ENCODE data around the gene THSD4.

Gene THSD4

DNA sequence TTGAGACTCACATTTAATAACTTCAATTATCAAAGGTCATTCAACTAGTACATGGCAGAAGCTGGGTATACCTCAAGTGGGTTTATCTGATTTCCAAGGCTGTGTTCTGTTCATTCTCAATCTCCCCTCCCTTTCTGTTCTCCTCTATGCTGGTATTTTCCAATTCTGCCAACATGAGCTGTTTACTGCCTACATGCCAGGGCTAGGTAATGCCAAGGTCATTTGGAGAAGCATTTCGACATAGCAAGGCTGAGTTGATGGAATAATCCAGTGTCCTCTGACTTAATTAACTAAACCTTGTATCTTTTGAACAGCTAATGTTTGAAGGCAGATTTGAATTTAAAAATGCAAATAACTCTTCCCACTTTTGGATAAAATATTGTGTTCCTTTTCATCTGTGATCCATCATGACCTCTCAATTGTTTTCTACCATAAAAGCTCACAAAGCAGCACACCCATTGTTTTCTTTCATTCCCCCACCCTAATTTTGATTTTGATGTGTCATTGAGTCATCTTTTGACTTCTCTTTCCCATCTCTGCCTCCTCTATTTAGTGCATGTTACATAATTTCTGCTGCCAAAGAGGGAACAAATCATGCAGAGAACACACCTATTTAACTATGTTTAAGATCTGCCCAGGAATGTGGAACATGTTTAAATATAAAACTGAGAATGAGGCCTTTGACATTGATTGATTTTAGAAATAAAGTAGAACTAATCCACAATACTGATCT, 386.2 kb downstream of the THSD4 start:
- DNase-seq (ENCODE audit: low spot score), result no peak

DNA sequence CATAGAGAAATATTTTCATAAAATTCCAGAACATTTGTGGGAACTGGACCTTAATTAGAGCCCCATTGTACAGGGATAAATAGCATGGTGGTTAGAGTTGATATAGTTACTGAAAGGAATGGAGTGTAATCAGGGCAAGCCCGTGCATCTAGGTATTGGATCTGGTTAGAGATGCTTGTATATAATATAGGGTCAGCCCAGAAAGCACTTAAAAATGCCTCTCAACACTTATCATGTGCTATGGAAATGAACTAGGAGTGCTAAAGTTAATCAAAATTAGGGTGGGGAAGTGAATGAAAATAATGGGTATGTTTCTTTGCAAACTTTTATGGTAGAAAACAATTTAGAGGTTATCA, 386.8 kb downstream of the THSD4 start:
- no peak for DNase-seq (ENCODE audit: low spot score)

DNA sequence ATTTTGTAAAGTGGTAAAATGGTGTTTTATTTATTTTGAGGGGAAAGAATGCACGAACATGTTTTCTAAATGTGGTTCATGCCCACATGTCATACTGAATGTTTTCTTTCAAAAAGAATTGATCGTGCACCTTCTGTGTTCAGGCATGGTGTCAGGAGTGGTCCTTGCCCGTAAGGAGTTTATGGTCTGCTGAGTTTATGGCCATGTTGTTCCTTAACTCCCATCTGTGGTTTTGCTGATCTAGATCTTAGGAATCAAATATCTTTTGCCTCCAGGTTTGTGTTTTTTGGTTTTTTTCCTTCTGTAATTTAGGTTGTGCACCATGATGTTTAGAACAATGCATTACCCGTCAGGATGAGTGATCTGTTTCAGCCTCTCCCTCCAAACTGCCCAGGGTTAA, 390.7 kb downstream of the THSD4 start:
- no peak for DNase-seq (ENCODE audit: low spot score)

DNA sequence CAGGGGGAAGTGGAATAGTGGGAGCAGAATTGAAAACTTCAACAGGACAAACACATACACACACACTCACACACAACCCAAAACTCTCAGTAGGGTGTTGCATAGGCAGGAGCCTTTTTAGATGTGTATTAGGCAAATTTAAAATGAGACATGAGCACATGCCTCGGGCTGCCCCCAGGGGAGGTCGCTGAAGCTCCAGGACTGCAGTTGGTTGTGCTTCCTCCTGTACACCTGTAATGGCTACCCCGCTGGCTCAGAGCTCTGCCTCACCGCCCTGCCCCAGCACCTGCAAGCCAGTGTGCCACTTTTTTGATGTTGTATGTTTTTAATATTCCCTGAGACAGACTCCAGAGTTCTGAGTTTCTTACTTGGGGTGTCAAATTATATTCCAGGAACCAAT, 391.7 kb downstream of the THSD4 start:
- DNase-seq (ENCODE audit: low spot score), result no peak

DNA sequence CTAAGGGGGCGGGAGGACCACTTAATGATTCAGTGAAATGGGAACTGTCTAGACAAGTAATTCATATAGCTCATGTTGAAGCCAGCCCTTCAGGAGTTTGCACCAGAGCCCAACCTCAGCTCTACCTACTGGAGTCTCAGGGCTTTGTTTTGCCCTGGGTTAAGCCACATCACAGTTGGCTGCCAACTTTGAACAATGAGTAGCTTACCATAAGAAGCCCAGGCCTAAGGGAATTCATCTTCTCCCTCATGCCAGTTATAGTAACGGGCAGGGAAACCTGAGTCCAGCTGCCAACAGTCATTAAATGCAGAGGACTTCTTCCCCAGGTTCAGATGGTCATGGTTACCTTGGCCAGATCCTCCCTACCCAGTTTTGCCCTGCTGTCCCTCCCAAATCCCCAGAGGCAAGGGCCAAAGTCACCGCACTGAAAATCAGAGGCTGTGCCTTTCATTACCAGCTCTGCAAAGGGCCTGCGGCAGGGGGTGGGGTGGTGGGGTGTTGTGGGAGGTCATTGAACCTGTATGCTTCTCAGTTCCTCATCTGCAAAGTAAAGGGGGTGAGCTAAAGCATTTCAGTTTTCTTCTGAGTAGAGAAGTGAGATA, 392.9 kb downstream of the THSD4 start:
- no peak for DNase-seq (ENCODE audit: low spot score)

DNA sequence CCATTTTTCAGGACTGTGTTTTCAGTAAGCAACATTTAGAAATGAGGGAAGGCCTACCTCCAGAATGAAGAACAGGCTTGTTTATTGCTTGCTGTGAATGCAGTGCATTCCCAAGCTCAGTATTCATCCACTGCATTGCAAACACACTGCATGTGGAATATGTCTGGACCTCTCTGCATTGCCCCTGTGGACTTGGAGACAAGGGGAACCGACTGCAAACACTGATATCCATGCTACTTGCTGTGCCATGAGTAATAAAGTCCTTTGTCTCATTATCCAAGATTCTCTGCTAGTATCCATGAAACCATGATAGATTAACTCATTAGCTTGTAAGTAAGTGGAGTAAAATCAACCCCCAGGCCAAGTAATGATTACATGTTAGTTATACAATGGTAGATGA, 393.9 kb downstream of the THSD4 start:
- no peak for DNase-seq (ENCODE audit: low spot score)

DNA sequence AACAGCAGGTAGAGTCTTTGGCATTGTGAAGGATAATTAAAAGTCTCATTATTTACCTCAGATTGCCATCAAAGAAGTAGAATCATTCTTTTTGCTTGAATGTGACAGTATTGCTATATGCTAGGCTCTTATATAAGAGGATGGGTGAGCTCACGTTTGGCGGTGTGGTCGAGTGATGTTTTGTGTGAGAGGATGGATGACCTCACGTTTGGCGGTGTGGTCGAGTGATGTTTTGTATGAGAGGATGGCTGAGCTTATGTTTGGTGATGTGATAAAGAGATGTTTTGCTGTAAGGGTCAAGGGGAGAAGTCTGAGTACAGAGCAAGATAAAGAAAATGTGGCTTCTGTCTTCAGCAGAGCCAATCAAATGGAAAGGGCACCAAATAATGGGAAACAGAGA, 395.5 kb downstream of the THSD4 start:
- DNase-seq (ENCODE audit: low spot score), result no peak

DNA sequence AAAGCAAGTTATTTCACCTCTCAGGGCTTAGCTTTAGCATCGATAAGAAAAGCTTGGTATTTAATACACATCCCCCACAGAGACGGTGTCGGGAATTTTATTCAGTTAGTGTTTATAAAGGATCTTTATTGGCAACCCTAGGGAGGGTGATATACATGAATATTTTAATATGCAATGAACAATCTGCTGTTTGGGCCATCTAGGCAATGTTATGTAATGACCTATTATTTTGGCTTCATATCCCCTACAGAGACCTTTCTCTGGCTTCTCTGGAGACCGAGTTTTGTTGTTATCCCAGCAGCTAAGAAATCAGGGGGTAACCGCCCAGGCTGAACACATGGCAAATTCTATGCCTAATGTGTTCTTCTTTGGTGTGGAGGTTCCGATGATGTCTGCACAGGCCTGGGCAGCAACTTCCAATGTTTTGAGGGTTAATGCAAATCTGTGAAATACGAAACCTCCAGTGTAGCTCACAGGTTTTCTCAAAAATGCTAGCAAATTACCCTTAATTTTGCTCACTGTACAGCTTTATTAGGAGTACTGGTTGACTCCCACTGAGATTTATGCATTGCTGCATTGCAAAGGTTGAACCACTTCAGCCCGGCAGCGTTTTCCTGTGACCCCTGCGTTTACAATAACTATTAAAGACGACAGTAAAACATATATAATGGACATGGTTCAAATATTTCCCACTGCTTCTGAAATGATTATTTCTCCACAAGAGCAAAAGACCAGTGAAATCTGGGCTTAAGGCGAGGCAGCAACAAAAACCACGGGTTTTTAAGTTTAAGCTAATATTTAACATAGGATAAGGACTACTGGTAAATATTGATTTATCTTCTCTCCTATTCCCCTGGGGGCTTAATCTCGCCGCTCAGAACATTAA, 396.8 kb downstream of the THSD4 start:
- DNase-seq (ENCODE audit: low spot score), result peak; percentile 12

DNA sequence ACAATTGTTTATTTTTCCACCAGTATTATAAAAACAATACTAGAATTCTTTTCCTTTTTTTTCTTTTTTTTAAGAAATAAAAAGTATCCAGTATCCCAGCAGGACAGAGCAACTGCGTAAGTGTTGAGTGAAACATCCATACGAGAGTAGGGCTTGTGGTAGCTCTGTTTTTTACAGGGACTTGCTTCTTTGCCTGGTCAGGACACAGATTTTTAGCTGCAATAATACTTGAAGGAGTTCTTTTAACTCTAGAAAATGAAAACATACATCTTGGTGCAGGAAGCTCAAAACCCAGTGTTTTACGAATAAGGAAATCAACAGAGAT, 397.4 kb downstream of the THSD4 start:
- no peak for DNase-seq (ENCODE audit: low spot score)

DNA sequence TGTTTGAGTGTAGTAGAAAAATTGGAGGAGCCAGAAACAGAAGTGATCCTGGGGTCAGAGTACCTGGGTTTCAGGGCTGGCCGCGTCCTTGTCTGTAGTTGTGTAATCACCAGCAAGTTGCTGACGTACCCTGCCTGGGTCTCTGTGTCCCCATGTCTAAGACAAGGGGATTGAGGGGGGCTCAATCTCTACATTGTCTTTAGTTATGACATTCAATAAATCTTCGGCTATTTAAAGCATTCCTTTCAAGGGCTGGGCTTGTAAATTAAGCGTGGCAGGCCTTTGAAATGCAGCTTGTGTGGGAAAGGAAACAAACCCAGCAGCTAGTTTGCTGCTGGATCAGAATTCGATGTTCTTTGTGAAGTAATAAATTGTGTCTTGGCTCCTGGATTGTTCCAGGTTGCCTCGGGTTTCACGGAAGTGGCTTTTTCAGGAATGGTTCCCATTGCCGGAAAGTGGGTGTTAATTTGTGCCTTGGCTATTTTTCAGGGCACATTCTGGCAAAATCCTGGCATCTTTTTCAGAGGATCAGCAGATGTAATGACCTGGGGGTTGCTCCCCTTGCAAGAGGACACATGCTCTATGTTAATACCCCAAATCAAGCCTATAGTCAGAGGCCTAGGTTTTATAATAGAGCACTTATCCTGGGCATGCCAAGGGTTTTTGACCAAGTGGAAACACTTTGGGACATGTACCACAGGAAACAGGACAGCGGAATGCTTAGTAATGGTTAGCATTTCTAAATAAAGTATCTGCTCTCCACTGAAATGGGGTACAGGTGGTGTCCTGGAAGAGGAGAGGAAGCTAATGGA, 400.3 kb downstream of the THSD4 start:
- DNase-seq (ENCODE audit: low spot score), result peak; percentile 6

DNA sequence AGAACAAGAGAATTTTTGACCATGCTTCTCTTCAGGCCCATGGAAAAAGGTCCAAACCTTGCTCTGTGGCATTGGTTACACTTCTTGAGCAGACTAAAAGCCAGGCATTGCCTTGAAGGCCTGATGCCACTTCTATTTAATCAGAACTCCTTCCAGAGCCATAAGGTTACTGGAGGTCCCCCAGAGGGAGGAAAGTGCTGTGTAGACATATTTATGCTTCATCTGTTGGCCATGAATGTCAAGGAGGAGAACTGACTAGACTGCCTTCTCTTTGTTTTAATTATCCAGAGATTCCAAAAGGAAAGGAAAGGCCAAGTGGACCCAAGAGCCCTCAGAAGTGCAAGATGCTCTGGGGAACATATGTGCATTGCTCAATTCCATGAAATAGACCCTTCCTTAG, 402.5 kb downstream of the THSD4 start:
- no peak for DNase-seq (ENCODE audit: low spot score)

DNA sequence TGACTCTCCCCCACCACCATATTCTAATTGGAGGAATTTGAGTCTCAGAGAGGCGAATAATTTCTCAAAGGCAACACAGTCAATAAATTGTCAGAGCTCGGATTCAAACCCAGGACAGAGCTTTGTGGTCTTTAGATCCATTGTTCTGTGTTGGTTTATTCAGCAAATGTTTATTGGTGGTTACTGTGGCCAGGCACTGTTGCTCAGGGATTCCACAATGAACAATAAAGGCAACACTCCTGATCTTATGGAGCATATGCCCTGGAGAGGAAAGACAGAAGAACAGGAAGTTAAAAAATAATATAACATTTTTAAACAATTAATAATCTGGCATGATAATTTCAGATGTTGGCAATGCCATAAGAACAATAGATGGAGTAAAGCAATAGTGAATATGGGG, 403.4 kb downstream of the THSD4 start:
- DNase-seq (ENCODE audit: low spot score), result no peak

DNA sequence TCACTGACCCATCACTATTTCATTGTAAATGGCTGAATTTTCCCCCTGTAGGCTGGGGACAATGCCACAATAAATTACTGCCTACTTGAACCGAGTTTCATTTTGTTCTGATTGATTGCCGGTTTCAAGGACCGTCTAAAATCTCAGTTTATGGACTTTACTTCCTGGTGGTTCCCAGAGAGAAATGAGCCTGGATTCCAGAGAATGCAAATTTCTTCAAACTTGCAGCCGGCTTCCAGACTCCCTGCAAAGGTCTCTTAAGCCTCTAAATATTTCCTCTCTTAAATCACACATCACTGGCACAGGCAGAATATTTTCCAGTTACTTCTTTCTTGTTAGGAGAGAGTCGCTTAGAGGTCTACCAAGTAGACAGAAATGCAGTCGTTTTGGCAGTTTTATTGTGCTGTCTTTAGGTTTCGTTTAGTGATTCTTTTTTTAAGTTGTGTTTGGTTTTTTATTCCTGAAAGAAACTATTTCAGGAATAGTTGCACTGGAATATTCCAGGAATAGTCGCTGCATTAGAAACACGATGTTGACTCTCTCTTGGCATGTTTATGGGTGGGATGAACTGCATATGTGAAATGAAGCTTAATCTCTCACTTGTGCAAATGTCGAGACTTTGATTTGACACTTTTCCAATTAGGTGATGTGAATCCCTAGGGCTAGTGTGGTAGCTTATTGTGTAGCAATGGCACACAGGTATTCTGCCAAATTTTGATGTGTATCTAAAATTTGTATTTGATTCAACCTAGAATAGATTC, 411.0 kb downstream of the THSD4 start:
- no peak for DNase-seq (ENCODE audit: low spot score)

DNA sequence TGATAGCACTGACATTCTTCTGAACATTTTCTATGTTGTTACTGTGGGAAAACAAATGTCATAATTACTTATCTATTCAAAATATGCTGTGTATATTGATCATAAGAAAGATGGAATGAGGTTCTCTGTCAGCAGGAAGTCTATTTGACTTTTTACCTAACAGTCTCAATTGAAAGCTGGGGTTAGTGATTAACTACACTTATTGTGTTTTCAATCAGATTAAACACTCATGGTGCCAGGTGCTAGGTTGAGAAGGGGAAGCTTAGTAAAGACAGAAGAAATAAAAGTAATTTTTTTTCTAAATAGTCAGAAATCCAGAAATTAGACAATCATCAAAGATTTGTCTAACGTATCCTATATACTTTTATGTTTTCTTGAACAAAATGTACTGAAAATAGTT, 414.1 kb downstream of the THSD4 start:
- DNase-seq (ENCODE audit: low spot score), result no peak

DNA sequence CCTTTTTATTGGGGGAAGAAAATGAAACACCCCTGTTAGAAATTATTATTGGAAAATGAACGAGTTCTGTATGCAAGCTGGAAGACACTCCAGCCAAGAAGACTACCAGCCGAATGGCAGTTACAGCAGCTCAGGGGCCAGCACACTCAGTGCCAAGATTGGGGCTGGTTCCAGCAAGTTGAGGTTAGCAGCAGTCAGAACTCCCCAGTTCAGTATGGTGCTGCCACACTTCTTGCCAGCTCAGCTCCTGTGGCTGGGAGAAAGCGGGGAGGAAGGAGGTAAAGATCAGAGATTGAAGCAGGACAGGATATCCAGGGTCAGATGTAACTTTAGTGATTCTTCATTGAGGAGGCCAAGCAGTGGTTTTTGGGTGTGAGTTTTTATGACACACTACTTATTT, 414.8 kb downstream of the THSD4 start:
- no peak for DNase-seq (ENCODE audit: low spot score)

DNA sequence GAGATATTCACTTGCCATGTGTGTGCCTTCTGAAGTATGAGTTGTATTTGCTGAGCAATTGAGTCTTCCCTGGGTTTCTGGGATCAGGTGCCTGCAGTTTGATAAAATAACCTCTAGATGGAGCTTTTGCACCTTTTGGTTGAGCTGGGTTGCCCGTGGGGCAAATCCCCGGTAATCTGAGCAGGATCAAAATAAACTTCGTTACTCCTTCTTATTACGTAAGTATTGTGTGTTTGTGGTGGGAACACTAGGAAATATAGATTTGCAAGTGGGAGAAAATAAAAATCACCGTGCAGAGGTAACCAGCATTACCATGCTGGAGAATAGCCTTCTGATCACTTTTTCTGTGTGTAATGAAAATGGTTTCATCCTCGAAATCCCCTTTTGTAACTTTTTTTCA, 417.7 kb downstream of the THSD4 start:
- DNase-seq (ENCODE audit: low spot score), result peak; percentile 28

DNA sequence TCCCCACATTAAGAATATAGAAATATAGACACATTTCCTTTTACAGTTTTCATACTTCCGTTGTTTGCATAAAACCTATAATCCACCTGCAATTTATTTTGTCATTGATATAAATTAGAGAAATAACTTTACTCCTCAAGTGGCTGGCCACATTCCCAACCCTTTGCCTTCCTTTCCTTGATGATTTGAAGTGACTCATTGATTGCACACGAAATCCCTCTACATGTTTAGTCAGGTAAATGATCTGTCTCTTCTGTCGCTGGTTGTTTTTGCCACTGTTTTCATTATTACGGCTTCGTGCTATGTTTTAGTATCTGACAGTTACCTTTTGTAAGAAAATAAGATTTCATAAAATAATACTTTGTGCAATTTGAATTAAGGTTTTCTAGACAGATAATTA, 422.9 kb downstream of the THSD4 start:
- no peak for DNase-seq (ENCODE audit: low spot score)

DNA sequence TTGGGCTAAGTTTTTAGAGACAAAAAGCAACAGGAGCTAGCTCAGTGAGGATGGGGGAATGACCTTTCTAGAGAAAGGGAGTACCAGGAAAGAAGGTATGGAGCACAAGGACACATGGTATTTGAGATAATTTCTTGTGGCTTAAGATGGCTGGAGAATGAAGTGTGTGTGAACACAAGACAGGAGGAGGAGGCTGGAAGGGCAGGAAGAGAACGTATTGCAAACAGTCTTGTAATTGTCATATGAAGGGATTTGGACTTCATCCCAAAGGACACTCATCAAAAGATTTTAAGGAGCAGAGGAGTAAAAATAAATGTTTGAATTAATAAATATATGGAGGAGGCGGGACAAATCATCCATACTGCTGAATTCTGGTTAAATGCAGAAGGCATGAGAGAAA, 426.5 kb downstream of the THSD4 start:
- no peak for DNase-seq (ENCODE audit: low spot score)

DNA sequence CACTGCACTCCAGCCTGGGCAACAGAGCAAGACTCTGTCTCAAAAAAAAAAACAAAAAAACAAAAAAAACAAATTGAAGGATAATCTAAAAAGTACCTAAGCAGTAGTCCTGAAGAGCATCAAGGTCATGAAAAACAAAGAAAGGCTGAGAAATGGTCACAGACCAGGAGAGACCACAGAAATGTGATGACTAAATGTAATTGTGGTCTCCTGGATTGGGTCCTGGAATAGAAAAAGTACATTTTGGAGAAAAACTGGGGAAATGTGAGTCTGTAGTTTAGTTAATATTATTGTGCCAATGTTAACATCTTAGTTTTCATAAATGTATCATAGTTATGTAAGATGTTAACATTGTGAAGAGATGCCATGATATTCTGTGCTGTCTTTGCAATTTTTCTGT, 427.6 kb downstream of the THSD4 start:
- no peak for DNase-seq (ENCODE audit: low spot score)

DNA sequence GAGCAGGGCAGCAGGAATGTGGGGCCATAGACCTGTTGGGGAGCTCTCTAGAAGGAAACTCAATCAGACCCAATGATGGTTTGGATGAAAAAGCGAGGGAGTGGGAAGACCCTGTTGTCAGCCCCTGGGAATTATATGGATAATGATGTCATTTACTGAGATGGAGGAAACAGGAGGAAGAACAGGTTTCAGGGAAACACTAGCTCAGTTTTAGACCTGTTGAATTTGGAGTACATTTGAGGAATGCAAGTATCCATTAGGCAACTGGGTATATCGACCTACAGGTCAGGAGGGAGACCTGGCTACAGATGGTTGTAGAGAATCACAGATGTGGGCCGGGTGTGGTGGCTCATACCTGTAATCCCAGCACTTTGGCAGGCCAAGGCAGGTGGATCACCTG, 428.1 kb downstream of the THSD4 start:
- no peak for DNase-seq (ENCODE audit: low spot score)

DNA sequence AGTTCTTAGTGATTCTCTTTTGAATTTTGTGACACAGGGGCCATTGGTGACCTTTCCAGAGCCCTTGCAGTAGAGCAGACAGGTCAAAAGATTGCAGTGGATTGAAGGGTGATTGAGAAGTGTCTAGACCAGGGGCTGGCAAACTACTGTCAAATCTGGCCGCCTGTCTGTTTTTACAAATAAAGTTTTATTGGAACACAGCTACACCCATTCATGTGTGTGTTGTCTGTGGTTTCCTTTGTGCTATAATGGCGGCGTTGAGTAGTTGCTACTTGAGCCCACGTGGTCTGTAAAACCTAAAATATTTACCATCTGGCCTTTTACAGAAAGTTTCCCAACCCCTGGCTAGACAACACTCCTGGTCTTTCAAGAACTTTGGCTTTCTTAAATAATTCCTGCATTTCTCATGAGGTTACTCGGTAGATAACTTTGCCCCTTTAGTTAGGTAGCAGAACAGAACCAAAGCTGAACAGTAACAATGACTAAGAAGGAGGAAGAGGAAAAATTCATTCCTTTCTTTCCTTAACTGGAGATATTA, 430.0 kb downstream of the THSD4 start:
- DNase-seq (ENCODE audit: low spot score), result no peak

DNA sequence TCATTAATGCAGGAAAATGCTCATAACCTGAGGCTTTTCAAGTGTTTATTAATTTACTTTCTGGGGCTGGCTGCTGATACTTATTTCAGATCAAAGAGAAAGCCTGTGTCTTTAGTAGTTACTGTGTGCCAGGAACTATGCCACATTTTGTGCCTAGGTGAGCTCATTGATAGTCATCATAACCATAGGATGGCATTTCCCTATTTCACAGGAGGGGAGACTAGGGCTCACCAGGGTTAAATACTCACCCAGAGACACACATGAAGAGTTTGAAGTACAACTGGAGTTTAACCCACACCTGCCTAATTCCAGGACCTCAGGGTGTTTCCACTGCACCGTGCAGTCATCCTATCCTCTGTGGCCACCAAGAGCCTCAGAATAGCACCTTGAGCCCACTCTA, 430.7 kb downstream of the THSD4 start:
- no peak for DNase-seq (ENCODE audit: low spot score)
